A549 (cell line): ENCODE data around the gene CP. TPM values are rescaled to one million over a fixed set of nuclear protein-coding genes. Genes with fewer than 3 reads are reported as not detected.

Experiments used
- ATAC-seq, 2 experiments: fragments of 200-7000 bp in 1 of 2; fragments of >200 bp in 1 of 2; cut with Nextera tagmentation in 1 of 2; cut with Tn5 transposase in 1 of 2; 3 replicates each; pipeline versions ENCODE4 v1.8.0 to v1.9.1; 2018 to 2020; ENCODE audit warnings: mild to moderate bottlenecking in 1 of 2, moderate library complexity in 1 of 2
- CTCF ChIA-PET: fragments of 300-600 bp; sonication (Branson Sonifier 250); formaldehyde crosslinking; extraction: SDS; loops from one replicate; lab custom pipeline; 2021; ENCODE audit warnings: antibody characterized with exemption, inconsistent platforms; lab: Yijun Ruan, JAX
- POLR2A ChIA-PET: fragments of 350-600 bp; formaldehyde crosslinking; extraction: SDS; loops from one replicate; lab custom pipeline; 2021; ENCODE audit warnings: antibody characterized with exemption, inconsistent platforms; lab: Yijun Ruan, JAX
- DNase-seq, 2 experiments: peaks; one replicate each; pipeline versions ENCODE4 v3.0.0 to v3.0.0-alpha.2; 2011 to 2016; ENCODE audit warnings: low read depth in 1 of 2, low spot score in 1 of 2
- FAIRE-seq: peaks from 2 replicates; lab custom pipeline; 2011; peaks lifted over from hg19 to GRCh38; lab: Jason Lieb, UNC
- H3K27ac ChIP-seq, 2 experiments: fragments of >200 bp; sonication (Bioruptor Twin); formaldehyde crosslinking; 3 replicates each; pipeline ENCODE4 v1.5.1; 2016 to 2017
- H3K4me1 ChIP-seq: fragments of >200 bp; sonication (Bioruptor Twin); formaldehyde crosslinking; 3 replicates; pipeline ENCODE4 v1.6.1; 2016
- H3K4me2 ChIP-seq: fragments of >200 bp; sonication (Bioruptor Twin); formaldehyde crosslinking; 3 replicates; pipeline ENCODE4 v1.6.1; 2016
- H3K4me3 ChIP-seq: fragments of >200 bp; sonication (Bioruptor Twin); formaldehyde crosslinking; 3 replicates; pipeline ENCODE4 v1.5.1; 2016
- H3K9me3 ChIP-seq: fragments of >200 bp; sonication (Bioruptor Twin); formaldehyde crosslinking; 3 replicates; pipeline ENCODE4 v1.6.1; 2016
- BHLHE40 ChIP-seq: IDR thresholded peaks from 2 replicates; pipeline ENCODE4 v1.6.1; 2012; ENCODE audit warnings: low read depth, low read length, inconsistent platforms
- CBX8 ChIP-seq: fragments of 200-600 bp; sonication (generic); IDR thresholded peaks from 2 replicates; pipeline ENCODE4 v1.6.1; 2016
- CEBPB ChIP-seq, 2 experiments: fragments of >200 bp in 1 of 2; sonication (Bioruptor Twin) in 1 of 2; formaldehyde crosslinking in 1 of 2; IDR thresholded peaks; 2 replicates each; pipeline ENCODE4 v1.6.1; 2012 to 2016
- EHMT2 ChIP-seq: fragments of 200-600 bp; sonication (generic); IDR thresholded peaks from 2 replicates; pipeline ENCODE4 v1.6.1; 2016; ENCODE audit warnings: antibody characterized with exemption, low read depth, mild to moderate bottlenecking, moderate library complexity
- GATA3 ChIP-seq: IDR thresholded peaks from 2 replicates; pipeline ENCODE4 v1.6.1; 2012; ENCODE audit warnings: borderline replicate concordance
- HOXB5 ChIP-seq: fragments of 250-450 bp; sonication (Bioruptor Pico); IDR thresholded peaks from 2 replicates; pipeline ENCODE4 v1.5.0; 2020; ENCODE audit warnings: mild to moderate bottlenecking, moderate library complexity
- JUN ChIP-seq, 2 experiments: fragments of >200 bp; sonication (Bioruptor Twin); formaldehyde crosslinking; IDR thresholded peaks; 2 replicates in 1 of 2; 3 replicates in 1 of 2; pipeline ENCODE4 v1.6.1; 2016 to 2017
- JUNB ChIP-seq: fragments of >200 bp; sonication (Bioruptor Twin); formaldehyde crosslinking; IDR thresholded peaks from 2 replicates; pipeline ENCODE4 v1.6.1; 2016
- KDM5A ChIP-seq: fragments of 200-600 bp; sonication (generic); IDR thresholded peaks from 2 replicates; pipeline ENCODE4 v1.6.1; 2016; ENCODE audit warnings: antibody characterized with exemption, mild to moderate bottlenecking
- NFE2L2 ChIP-seq: fragments of 150-350 bp; conservative IDR thresholded peaks from 2 replicates; pipeline ENCODE4 v1.6.1; 2014; ENCODE audit warnings: low read length
- NPAS2 ChIP-seq: fragments of 250-450 bp; sonication (Bioruptor Pico); IDR thresholded peaks from 2 replicates; pipeline ENCODE4 v1.8.0; 2022; ENCODE audit warnings: mild to moderate bottlenecking, moderate library complexity, borderline replicate concordance
- POLR2A ChIP-seq: IDR thresholded peaks from 2 replicates; pipeline ENCODE4 v1.6.1; 2012; ENCODE audit warnings: mild to moderate bottlenecking, low read length
- RAD21 ChIP-seq, 2 experiments: fragments of >200 bp in 1 of 2; sonication (Bioruptor Twin) in 1 of 2; formaldehyde crosslinking in 1 of 2; IDR thresholded peaks in 1 of 2; conservative IDR thresholded peaks in 1 of 2; 2 replicates in 1 of 2; 3 replicates in 1 of 2; pipeline ENCODE4 v1.6.1; 2012 to 2018; ENCODE audit warnings: inconsistent platforms in 1 of 2
- REST ChIP-seq: fragments of 200-600 bp; sonication (generic); IDR thresholded peaks from 2 replicates; pipeline ENCODE4 v1.6.1; 2016; ENCODE audit warnings: antibody characterized with exemption, mild to moderate bottlenecking, moderate library complexity
- TFCP2L1 ChIP-seq: fragments of 250-450 bp; sonication (Bioruptor Pico); IDR thresholded peaks from 2 replicates; pipeline ENCODE4 v1.5.0; 2021; ENCODE audit warnings: mild to moderate bottlenecking
- ZC3H11A ChIP-seq: fragments of 450-650 bp; IDR thresholded peaks from 2 replicates; pipeline ENCODE4 v1.6.1; 2014; ENCODE audit warnings: antibody characterized with exemption, mild to moderate bottlenecking
- ZFP36 ChIP-seq: fragments of 450-650 bp; IDR thresholded peaks from 2 replicates; pipeline ENCODE4 v1.6.1; 2014; ENCODE audit warnings: borderline replicate concordance; ENCODE audit not compliant: partially characterized antibody
- WGBS: methylation state at CpG from one replicate; pipeline ENCODE4 v1.1.6; 2017; ENCODE audit errors: missing lambda C conversion rate; 5-methylcytosine and 5-hydroxymethylcytosine counted together
- polyA plus RNA-seq, 4 experiments: library from polyadenylated mRNA; depleted of rRNA in 3 of 4; stranded (reverse); fragments of >200 nt; fragmentation: RNase III in 1 of 4; extraction: RNeasy Plus Mini Kit Qiagen cat#74134 plus additional on column Dnase treatment in 1 of 4; gene quantifications; 2 replicates in 3 of 4; 3 replicates in 1 of 4; pipeline ENCODE4 v1.2.3, GENCODE V29; 2011 to 2017
- TF ChIP-seq, protein P1 (sequence below): fragments of 450-650 bp; IDR thresholded peaks from 2 replicates; pipeline ENCODE4 v1.6.1; 2014; ENCODE audit warnings: antibody characterized with exemption
- TF ChIP-seq, protein P2 (sequence below): fragments of 150-350 bp; IDR thresholded peaks from 2 replicates; pipeline ENCODE4 v1.6.1; 2014; ENCODE audit warnings: low read depth, mild to moderate bottlenecking, low read length
- TF ChIP-seq, protein P3 (sequence below): fragments of >200 bp; sonication (Bioruptor Twin); formaldehyde crosslinking; IDR thresholded peaks from 3 replicates; pipeline ENCODE4 v1.5.1; 2016

The CP gene
- polyA plus RNA-seq, 2 of the 4 experiments (the other 2 are of a cell fraction), result 5.2 to 42.6 TPM

- TF ChIP-seq ZC3H11A (no peak), GATA3 (no peak), RAD21 (conservative IDR thresholded peaks at IDR 0.05 in 1 of 2, IDR thresholded peaks at IDR 0.05 in 1 of 2) (no peak), NFE2L2 (no peak), HOXB5 (CRISPR knock-in tag) (no peak), POLR2A (no peak)
- TF ChIP-seq, protein P1, sequence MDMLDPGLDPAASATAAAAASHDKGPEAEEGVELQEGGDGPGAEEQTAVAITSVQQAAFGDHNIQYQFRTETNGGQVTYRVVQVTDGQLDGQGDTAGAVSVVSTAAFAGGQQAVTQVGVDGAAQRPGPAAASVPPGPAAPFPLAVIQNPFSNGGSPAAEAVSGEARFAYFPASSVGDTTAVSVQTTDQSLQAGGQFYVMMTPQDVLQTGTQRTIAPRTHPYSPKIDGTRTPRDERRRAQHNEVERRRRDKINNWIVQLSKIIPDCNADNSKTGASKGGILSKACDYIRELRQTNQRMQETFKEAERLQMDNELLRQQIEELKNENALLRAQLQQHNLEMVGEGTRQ, result no peak
- TF ChIP-seq, protein P2, sequence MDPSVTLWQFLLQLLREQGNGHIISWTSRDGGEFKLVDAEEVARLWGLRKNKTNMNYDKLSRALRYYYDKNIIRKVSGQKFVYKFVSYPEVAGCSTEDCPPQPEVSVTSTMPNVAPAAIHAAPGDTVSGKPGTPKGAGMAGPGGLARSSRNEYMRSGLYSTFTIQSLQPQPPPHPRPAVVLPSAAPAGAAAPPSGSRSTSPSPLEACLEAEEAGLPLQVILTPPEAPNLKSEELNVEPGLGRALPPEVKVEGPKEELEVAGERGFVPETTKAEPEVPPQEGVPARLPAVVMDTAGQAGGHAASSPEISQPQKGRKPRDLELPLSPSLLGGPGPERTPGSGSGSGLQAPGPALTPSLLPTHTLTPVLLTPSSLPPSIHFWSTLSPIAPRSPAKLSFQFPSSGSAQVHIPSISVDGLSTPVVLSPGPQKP, result no peak
Observed at GRCh38 chr3:149167898-149168297, 53.7 kb downstream of the CP start (continued).

DNA sequence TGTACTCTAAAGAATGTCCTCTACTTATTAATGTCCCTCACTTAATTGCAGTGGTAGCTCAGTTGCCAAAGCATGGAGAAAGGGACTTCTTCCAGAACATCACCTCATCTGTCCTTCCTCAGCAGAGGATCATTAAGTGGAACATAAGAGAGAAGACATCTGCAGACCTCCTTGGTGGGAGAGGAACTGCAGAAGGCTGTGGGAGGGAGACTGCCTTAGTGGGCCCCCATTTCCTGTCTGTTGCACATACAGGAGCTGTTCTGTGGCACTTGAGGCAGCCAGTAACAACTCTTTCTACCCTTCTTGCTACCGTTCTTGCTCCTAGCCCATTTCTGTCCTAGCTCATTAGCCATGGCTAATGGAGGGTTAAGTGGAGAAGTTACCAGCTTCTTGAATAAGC is 58.6 kb downstream of the CP start:
- POLR2A ChIA-PET, result no interaction called here
- Histone ChIP-seq H3K4me1 (no peaks in the 10 kb centered on the region), H3K4me2 (no peak overlapping the region), H3K4me3 (no peak overlapping the region)
- TF ChIP-seq KDM5A (no peak), CEBPB (IDR thresholded peaks at IDR 0.05) (no peak), NPAS2 (CRISPR knock-in tag) (no peak), JUN (IDR thresholded peaks at IDR 0.05) (no peak), BHLHE40 (no peak), JUNB (no peak), TFCP2L1 (CRISPR knock-in tag) (no peak), CBX8 (no peak), ZFP36 (no peak), EHMT2 (no peak), REST (no peak)
- TF ChIP-seq, protein P1, result no peak
- TF ChIP-seq, protein P3, sequence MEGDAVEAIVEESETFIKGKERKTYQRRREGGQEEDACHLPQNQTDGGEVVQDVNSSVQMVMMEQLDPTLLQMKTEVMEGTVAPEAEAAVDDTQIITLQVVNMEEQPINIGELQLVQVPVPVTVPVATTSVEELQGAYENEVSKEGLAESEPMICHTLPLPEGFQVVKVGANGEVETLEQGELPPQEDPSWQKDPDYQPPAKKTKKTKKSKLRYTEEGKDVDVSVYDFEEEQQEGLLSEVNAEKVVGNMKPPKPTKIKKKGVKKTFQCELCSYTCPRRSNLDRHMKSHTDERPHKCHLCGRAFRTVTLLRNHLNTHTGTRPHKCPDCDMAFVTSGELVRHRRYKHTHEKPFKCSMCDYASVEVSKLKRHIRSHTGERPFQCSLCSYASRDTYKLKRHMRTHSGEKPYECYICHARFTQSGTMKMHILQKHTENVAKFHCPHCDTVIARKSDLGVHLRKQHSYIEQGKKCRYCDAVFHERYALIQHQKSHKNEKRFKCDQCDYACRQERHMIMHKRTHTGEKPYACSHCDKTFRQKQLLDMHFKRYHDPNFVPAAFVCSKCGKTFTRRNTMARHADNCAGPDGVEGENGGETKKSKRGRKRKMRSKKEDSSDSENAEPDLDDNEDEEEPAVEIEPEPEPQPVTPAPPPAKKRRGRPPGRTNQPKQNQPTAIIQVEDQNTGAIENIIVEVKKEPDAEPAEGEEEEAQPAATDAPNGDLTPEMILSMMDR, result no peak
- TF ChIP-seq, all 56 proteins: peak for 0
- DNase-seq (no peak), ATAC-seq (no peak), FAIRE-seq (no peak)
- Histone ChIP-seq H3K9me3 (no peaks in the 10 kb centered on the region), H3K27ac (no peak overlapping the region)
- CTCF ChIA-PET, result interaction anchor here (1.2 to 1.4 kb wide), 2 partner anchors 34 to 112 kb away, joined by 3 to 4 read pairs; partner anchors contain the start of gene HPS3
- 91% methylated on average over 1 of the region's 1 CpG for WGBS
